ENCODE results near the gene CPNE9. TPM values are rescaled to one million over a fixed set of nuclear protein-coding genes. Genes with fewer than 3 reads are reported as not detected.

Gene CPNE9
- total and polyA plus RNA-seq, 2 of the 8 experiments (the other 6 are each of a cell fraction or from before 2014, with no cell fraction given) = 4.8 to 6.0 TPM

GRCh38 chr3:9776896-9777693, 73.5 kb downstream of the CPNE9 start (continued):
- TF ChIP-seq, protein P1, sequence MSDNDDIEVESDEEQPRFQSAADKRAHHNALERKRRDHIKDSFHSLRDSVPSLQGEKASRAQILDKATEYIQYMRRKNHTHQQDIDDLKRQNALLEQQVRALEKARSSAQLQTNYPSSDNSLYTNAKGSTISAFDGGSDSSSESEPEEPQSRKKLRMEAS (IDR thresholded peaks at IDR 0.05) = no peak
- TF ChIP-seq CBX8 (IDR thresholded peaks at IDR 0.05; ENCODE audit: borderline replicate concordance, low read depth, low read length) = no peak
- TF ChIP-seq GABPA (IDR thresholded peaks at IDR 0.05; ENCODE audit: borderline replicate concordance, insufficient read depth, low read length) = no peak
- TF ChIP-seq, protein P2, sequence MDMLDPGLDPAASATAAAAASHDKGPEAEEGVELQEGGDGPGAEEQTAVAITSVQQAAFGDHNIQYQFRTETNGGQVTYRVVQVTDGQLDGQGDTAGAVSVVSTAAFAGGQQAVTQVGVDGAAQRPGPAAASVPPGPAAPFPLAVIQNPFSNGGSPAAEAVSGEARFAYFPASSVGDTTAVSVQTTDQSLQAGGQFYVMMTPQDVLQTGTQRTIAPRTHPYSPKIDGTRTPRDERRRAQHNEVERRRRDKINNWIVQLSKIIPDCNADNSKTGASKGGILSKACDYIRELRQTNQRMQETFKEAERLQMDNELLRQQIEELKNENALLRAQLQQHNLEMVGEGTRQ (IDR thresholded peaks at IDR 0.05; ENCODE audit: low read length) = no peak
- no peak for TF ChIP-seq NRF1 (IDR thresholded peaks at IDR 0.05; ENCODE audit: low read depth, low read length)
- no peak for TF ChIP-seq HDAC2 (IDR thresholded peaks at IDR 0.05; ENCODE audit: borderline replicate concordance in 1 of 2, low read depth in 2 of 2, low read length in 2 of 2)
- no peak for TF ChIP-seq KDM1A (IDR thresholded peaks at IDR 0.05; ENCODE audit: borderline replicate concordance, low read length)
- TF ChIP-seq TCF12 (IDR thresholded peaks at IDR 0.05; ENCODE audit: low read depth, low read length) = no peak
- TF ChIP-seq CREB1 (IDR thresholded peaks at IDR 0.05) = no peak
- TF ChIP-seq, protein P3, sequence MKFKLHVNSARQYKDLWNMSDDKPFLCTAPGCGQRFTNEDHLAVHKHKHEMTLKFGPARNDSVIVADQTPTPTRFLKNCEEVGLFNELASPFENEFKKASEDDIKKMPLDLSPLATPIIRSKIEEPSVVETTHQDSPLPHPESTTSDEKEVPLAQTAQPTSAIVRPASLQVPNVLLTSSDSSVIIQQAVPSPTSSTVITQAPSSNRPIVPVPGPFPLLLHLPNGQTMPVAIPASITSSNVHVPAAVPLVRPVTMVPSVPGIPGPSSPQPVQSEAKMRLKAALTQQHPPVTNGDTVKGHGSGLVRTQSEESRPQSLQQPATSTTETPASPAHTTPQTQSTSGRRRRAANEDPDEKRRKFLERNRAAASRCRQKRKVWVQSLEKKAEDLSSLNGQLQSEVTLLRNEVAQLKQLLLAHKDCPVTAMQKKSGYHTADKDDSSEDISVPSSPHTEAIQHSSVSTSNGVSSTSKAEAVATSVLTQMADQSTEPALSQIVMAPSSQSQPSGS (IDR thresholded peaks at IDR 0.05; ENCODE audit: low read length) = no peak
